ENCODE data around the gene CRYGS. TPM values are rescaled to one million over a fixed set of nuclear protein-coding genes. Genes with fewer than 3 reads are reported as not detected.

Gene CRYGS
- total RNA-seq, 1 experiment from 2014 or later: 7.2 TPM

DNA sequence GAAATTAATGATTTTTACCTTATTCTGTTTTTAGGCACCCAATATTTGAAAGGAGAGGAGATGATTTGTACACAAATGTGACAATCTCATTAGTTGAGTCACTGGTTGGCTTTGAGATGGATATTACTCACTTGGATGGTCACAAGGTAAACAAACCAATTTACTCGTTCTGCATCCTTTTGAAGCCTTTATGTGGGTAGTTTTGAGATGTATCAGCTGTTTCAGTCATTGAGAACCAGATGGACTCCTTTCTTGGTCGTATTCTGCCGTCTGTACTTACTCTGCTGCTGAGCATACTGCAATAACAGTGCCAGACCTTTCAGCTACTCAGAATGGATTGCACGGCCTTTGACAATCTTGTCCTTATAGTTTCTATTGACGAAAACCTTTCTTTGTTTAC, 39.7 kb upstream of the CRYGS start:
- no TSS peak for BruUV-seq (replicated peaks)
- no peak for DNase-seq
- CTCF ChIA-PET: no interaction called here
- H3K4me1 Mint-ChIP-seq (ENCODE audit: low read depth, unreplicated experiment): peaks cover 8% of the 10 kb centered on the region
- intact Hi-C loops (cut with micrococcal nuclease; ENCODE audit: unreplicated experiment): no loop called here
- H3K27me3 Mint-ChIP-seq (ENCODE audit: unreplicated experiment): no peaks in the 10 kb centered on the region
- no peak overlapping the region for H3K27ac Mint-ChIP-seq (ENCODE audit: unreplicated experiment)
- TF ChIP-seq, protein P1, sequence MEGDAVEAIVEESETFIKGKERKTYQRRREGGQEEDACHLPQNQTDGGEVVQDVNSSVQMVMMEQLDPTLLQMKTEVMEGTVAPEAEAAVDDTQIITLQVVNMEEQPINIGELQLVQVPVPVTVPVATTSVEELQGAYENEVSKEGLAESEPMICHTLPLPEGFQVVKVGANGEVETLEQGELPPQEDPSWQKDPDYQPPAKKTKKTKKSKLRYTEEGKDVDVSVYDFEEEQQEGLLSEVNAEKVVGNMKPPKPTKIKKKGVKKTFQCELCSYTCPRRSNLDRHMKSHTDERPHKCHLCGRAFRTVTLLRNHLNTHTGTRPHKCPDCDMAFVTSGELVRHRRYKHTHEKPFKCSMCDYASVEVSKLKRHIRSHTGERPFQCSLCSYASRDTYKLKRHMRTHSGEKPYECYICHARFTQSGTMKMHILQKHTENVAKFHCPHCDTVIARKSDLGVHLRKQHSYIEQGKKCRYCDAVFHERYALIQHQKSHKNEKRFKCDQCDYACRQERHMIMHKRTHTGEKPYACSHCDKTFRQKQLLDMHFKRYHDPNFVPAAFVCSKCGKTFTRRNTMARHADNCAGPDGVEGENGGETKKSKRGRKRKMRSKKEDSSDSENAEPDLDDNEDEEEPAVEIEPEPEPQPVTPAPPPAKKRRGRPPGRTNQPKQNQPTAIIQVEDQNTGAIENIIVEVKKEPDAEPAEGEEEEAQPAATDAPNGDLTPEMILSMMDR (IDR thresholded peaks at IDR 0.05; ENCODE audit: unreplicated experiment): no peak
- H3K4me3 Mint-ChIP-seq (ENCODE audit: low read depth, unreplicated experiment): no peak overlapping the region
- no peaks in the 10 kb centered on the region for H3K9me3 Mint-ChIP-seq (ENCODE audit: low read depth, unreplicated experiment)
- H3K36me3 Mint-ChIP-seq (ENCODE audit: insufficient read depth, unreplicated experiment): peaks cover 73% of the 10 kb centered on the region

DNA sequence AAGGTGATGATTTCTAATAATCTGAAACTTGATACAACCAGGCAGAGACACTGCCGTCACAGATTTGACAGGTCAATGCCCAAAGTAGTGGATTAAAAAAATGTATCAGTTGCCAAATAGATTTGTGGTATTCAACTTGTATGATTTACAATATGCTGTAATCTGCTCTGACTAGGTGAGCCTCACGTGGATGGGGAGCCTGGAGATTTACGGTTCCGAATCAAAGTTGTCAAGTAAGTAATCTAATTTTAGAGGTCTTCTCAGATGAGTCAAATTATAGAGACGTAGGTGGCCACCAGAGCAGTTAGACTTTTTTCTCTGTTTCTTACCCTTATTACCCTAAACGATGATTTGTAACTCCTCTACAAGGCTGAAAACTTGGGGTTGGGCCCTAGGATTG, 38.4 kb upstream of the CRYGS start:
- TF ChIP-seq, protein P1 (IDR thresholded peaks at IDR 0.05; ENCODE audit: unreplicated experiment): no peak
- Mint-ChIP-seq H3K27ac (ENCODE audit: unreplicated experiment) (no peak overlapping the region), H3K4me1 (ENCODE audit: low read depth, unreplicated experiment) (no peaks in the 10 kb centered on the region), H3K9me3 (ENCODE audit: low read depth, unreplicated experiment) (no peaks in the 10 kb centered on the region), H3K4me3 (ENCODE audit: low read depth, unreplicated experiment) (no peak overlapping the region), H3K27me3 (ENCODE audit: unreplicated experiment) (no peaks in the 10 kb centered on the region), H3K36me3 (ENCODE audit: insufficient read depth, unreplicated experiment) (peaks cover 77% of the 10 kb centered on the region)
- no peak for DNase-seq
- CTCF ChIA-PET: interaction anchor here (1.4 kb wide), 1 partner anchor 12 kb away, joined by 4 read pairs; the partner anchor contains the start of gene DNAJB11
- no TSS peak for BruUV-seq (replicated peaks)
- intact Hi-C loops (cut with micrococcal nuclease; ENCODE audit: unreplicated experiment): no loop called here

DNA sequence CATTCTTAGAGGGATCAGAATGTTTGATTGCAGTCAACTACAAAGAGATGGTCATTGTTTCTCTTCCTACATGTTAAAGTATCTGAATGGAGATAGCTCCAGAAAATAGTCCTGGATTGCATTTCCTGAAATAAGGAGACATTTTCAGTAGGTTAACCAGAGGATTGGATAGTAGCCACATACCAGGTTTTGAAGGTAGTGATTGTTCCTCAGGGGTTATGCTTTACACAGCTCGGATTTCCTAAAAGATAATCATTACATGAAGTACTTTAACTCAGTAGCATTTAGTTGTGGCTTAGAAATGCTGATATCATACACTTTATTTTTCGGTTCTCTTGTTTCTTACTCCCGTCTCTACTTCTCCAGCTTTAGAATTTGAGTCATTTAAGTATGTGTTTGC, 36.6 kb upstream of the CRYGS start:
- TF ChIP-seq, protein P1 (IDR thresholded peaks at IDR 0.05; ENCODE audit: unreplicated experiment): no peak
- H3K36me3 Mint-ChIP-seq (ENCODE audit: insufficient read depth, unreplicated experiment): peaks cover 68% of the 10 kb centered on the region
- H3K4me1 Mint-ChIP-seq (ENCODE audit: low read depth, unreplicated experiment): no peaks in the 10 kb centered on the region
- no peak overlapping the region for H3K4me3 Mint-ChIP-seq (ENCODE audit: low read depth, unreplicated experiment)
- CTCF ChIA-PET: interaction anchor here (0.6 kb wide), 1 partner anchor 34 kb away, joined by 3 read pairs; no protein-coding TSS in a partner anchor
- DNase-seq: no peak
- H3K9me3 Mint-ChIP-seq (ENCODE audit: low read depth, unreplicated experiment): no peaks in the 10 kb centered on the region
- H3K27ac Mint-ChIP-seq (ENCODE audit: unreplicated experiment): no peak overlapping the region
- no peaks in the 10 kb centered on the region for H3K27me3 Mint-ChIP-seq (ENCODE audit: unreplicated experiment)
- intact Hi-C loops (cut with micrococcal nuclease; ENCODE audit: unreplicated experiment): no loop called here
- BruUV-seq (replicated peaks): no TSS peak

DNA sequence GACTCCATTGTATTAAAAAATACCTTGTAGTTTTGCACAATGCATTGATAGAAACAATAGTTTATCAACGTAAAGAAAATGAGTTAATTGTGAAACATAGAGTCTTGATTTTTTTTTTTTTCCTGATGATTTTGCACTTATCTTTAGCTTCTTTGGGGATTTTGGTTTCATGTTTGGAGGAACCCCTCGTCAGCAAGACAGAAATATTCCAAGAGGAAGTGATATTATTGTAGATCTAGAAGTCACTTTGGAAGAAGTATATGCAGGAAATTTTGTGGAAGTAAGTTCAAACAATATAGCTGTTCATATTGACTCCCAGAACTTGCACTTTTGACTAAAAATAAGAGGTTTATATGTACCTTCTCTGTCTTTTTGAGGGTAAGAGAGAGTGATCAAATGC, 33.3 kb upstream of the CRYGS start:
- H3K27me3 Mint-ChIP-seq (ENCODE audit: unreplicated experiment): no peaks in the 10 kb centered on the region
- BruUV-seq (replicated peaks): no TSS peak
- H3K9me3 Mint-ChIP-seq (ENCODE audit: low read depth, unreplicated experiment): no peaks in the 10 kb centered on the region
- TF ChIP-seq, protein P1 (IDR thresholded peaks at IDR 0.05; ENCODE audit: unreplicated experiment): no peak
- H3K27ac Mint-ChIP-seq (ENCODE audit: unreplicated experiment): no peak overlapping the region
- no peak overlapping the region for H3K4me3 Mint-ChIP-seq (ENCODE audit: low read depth, unreplicated experiment)
- CTCF ChIA-PET: interaction anchor here (0.7 to 1.4 kb wide), 2 partner anchors 12 to 32 kb away, joined by 3 to 6 read pairs; no protein-coding TSS in a partner anchor
- peaks cover 77% of the 10 kb centered on the region for H3K36me3 Mint-ChIP-seq (ENCODE audit: insufficient read depth, unreplicated experiment)
- no peak for DNase-seq
- intact Hi-C loops (cut with micrococcal nuclease; ENCODE audit: unreplicated experiment): no loop called here
- H3K4me1 Mint-ChIP-seq (ENCODE audit: low read depth, unreplicated experiment): peaks cover 11% of the 10 kb centered on the region
